ENCODE data around the gene SIRPB1. TPM values are rescaled to one million over a fixed set of nuclear protein-coding genes. Genes with fewer than 3 reads are reported as not detected.

The SIRPB1 gene
- total and polyA plus RNA-seq, 9 donors: 0.25 to 9.7 (median 1.9) TPM

DNA sequence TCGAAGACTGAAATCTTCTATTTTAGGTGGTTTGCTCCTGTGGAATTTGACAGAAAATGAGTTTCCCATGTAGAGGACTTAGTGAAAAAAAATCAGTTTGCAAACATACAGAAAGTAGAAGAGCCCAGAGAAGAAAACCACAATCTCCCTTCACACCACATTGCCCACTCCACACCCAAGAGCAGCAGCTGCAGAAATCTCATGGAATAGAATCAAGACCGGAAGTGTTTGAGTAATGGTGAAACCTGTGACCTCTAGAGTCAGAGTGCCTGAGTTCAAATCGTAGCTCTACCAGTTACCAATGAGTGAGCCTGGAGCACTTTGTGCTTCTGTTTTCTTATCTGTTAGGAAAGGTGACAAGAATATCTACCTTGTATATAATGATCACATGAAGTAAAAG, 33.2 kb upstream of the SIRPB1 start:
- H3K4me1 ChIP-seq (ENCODE audit: insufficient read depth): no peaks in the 10 kb centered on the region
- no peak for DNase-seq
- H3K27ac ChIP-seq: no peak overlapping the region
- no peaks in the 10 kb centered on the region for H3K9me3 ChIP-seq
- intact Hi-C loops (cut with DNase I): no loop called here
- H3K27me3 ChIP-seq: no peaks in the 10 kb centered on the region
- TF ChIP-seq, protein P1, sequence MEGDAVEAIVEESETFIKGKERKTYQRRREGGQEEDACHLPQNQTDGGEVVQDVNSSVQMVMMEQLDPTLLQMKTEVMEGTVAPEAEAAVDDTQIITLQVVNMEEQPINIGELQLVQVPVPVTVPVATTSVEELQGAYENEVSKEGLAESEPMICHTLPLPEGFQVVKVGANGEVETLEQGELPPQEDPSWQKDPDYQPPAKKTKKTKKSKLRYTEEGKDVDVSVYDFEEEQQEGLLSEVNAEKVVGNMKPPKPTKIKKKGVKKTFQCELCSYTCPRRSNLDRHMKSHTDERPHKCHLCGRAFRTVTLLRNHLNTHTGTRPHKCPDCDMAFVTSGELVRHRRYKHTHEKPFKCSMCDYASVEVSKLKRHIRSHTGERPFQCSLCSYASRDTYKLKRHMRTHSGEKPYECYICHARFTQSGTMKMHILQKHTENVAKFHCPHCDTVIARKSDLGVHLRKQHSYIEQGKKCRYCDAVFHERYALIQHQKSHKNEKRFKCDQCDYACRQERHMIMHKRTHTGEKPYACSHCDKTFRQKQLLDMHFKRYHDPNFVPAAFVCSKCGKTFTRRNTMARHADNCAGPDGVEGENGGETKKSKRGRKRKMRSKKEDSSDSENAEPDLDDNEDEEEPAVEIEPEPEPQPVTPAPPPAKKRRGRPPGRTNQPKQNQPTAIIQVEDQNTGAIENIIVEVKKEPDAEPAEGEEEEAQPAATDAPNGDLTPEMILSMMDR (IDR thresholded peaks at IDR 0.05): no peak
- TF ChIP-seq POLR2A (IDR thresholded peaks at IDR 0.05) (no peak), EP300 (IDR thresholded peaks at IDR 0.05) (no peak)
- H3K4me3 ChIP-seq: no peak overlapping the region
- 53 to 65% (median 59%) methylated on average over 3 of the region's 3 CpGs for WGBS, 3 donors
- no peaks in the 10 kb centered on the region for H3K36me3 ChIP-seq

DNA sequence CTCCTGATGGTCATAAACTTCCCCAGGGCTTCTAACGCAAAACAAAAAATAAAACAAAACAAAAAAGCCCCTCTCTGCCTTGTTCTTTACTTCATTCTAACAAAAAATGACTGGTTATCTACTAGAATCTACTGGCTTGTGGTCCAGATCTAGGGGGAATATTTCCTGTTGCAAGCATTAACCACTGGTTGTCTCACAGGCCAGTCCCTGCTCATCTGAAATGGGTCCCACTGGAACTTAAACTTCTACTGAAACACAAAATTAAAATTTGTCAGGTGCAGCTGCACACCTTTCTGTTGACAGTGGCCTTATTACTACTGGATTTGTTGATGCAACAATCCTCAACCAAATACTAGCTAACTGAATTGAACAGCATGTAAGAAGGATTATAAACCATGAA, 32.3 kb upstream of the SIRPB1 start:
- no peak for DNase-seq
- WGBS, 3 donors: 54 to 66% (median 57%) methylated on average over 1 of the region's 1 CpG
- H3K4me1 ChIP-seq (ENCODE audit: insufficient read depth): no peaks in the 10 kb centered on the region
- H3K9me3 ChIP-seq: no peaks in the 10 kb centered on the region
- intact Hi-C loops (cut with DNase I): no loop called here
- H3K36me3 ChIP-seq: no peaks in the 10 kb centered on the region
- no peak overlapping the region for H3K4me3 ChIP-seq
- H3K27me3 ChIP-seq: no peaks in the 10 kb centered on the region
- no peak overlapping the region for H3K27ac ChIP-seq
- TF ChIP-seq, protein P1 (IDR thresholded peaks at IDR 0.05): no peak
- TF ChIP-seq EP300 (IDR thresholded peaks at IDR 0.05) (no peak), POLR2A (IDR thresholded peaks at IDR 0.05) (no peak)

DNA sequence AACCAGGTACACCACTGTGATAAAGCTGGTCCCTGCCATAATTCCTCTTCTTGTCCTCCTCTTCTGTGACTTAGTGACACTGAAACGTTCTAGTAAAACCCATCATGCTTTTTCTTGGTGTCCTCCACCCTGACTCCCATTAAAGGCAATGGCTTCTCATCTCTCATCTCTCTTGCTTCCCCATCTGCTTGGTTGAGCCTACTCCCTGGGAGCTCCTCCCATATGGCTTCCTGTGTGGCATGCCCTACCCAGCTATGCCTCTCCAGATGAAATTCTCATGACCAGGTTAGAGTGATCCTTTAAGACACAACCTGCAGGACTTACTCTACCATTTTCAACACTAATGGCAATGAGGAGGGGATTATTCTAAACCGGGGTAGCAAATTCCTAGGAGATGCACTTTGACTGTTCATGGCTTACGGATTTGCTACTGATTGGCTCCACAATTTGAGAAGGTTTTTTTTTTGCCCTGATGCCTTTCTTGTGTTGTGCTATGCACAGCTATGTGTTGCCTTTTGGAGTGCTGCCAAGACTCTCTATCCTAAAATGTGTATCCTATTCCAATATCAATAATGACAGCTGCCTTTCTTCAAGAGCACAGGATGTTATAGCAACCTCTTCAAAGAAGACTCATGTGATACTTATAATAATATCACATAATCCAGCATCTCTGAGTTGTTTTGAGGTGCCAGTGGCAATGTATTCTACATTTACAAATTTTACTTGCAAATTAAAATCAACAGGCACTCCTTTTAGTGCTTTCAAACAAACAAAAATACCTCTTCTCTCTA, 31.7 kb upstream of the SIRPB1 start:
- intact Hi-C loops (cut with DNase I): no loop called here
- no peaks in the 10 kb centered on the region for H3K27me3 ChIP-seq
- no peaks in the 10 kb centered on the region for H3K9me3 ChIP-seq
- WGBS, 3 donors: 46 to 69% (median 61%) methylated on average over 3 of the region's 3 CpGs
- no peaks in the 10 kb centered on the region for H3K4me1 ChIP-seq (ENCODE audit: insufficient read depth)
- no peak overlapping the region for H3K27ac ChIP-seq
- DNase-seq: no peak
- no peaks in the 10 kb centered on the region for H3K36me3 ChIP-seq
- H3K4me3 ChIP-seq: no peak overlapping the region
- TF ChIP-seq POLR2A (IDR thresholded peaks at IDR 0.05) (no peak), EP300 (IDR thresholded peaks at IDR 0.05) (no peak)
- TF ChIP-seq, protein P1 (IDR thresholded peaks at IDR 0.05): no peak

DNA sequence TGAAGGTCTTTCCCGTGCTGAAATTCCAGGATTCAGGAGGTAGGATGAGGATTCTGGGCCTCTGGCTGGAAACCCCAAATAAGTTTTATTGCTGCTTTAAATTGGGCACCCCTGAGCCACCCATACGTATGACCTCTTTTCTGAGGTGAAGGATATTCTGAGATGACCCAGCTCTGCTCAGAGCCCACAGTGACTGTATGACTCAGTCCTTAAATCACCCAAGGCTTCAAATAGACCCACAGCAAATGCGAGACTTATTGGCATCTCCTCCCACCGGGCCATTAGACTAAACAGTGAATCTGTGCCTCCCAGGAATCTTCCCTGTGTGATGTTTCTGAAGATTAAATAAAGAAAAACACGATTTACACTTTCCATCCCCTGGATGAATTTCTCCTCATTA, 28.3 kb upstream of the SIRPB1 start:
- Histone ChIP-seq H3K9me3 (no peaks in the 10 kb centered on the region), H3K4me1 (ENCODE audit: insufficient read depth) (no peaks in the 10 kb centered on the region), H3K4me3 (no peak overlapping the region), H3K27ac (no peak overlapping the region), H3K27me3 (no peaks in the 10 kb centered on the region), H3K36me3 (no peaks in the 10 kb centered on the region)
- DNase-seq: no peak
- no peak for TF ChIP-seq EP300 (IDR thresholded peaks at IDR 0.05)
- TF ChIP-seq POLR2A (IDR thresholded peaks at IDR 0.05): no peak
- TF ChIP-seq, protein P1 (IDR thresholded peaks at IDR 0.05): no peak
- 53 to 59% (median 54%) methylated on average over 5 of the region's 5 CpGs for WGBS, 3 donors
- intact Hi-C loops (cut with DNase I): no loop called here
